GM12878 (cell line): ENCODE data around the gene SIK1. TPM values are rescaled to one million over a fixed set of nuclear protein-coding genes. Genes with fewer than 3 reads are reported as not detected.

Experiments
- ATAC-seq: fragments of 200-7000 bp; cut with Tn5 transposase; 3 replicates; pipeline ENCODE4 v1.9.1; 2020; ENCODE audit warnings: mild to moderate bottlenecking, moderate library complexity
- BruUV-seq: library from RNA; stranded (reverse); fragments of 400-500 nt; replicated peaks from 2 replicates; lab custom pipeline; 2021; lab: Mats Ljungman, UMichigan
- CTCF ChIA-PET: fragments of 300-600 bp; sonication (Branson Sonifier 250); formaldehyde crosslinking; extraction: SDS; loops from one replicate; lab custom pipeline; 2021; ENCODE audit warnings: inconsistent platforms; lab: Yijun Ruan, JAX
- POLR2A ChIA-PET: fragments of 350-600 bp; formaldehyde crosslinking; extraction: SDS; loops from one replicate; lab custom pipeline; 2021; ENCODE audit warnings: inconsistent platforms; lab: Charles Lee
- RAD21 ChIA-PET: fragments of 300-600 bp; sonication (Branson Sonifier 250); formaldehyde crosslinking; loops from one replicate; lab custom pipeline; 2023; ENCODE audit warnings: antibody characterized with exemption; ENCODE audit not compliant: unreplicated experiment; lab: Charles Lee
- SMC1A ChIA-PET: fragments of 300-600 bp; sonication (Branson Sonifier 250); formaldehyde crosslinking; loops from one replicate; lab custom pipeline; 2023; ENCODE audit not compliant: unreplicated experiment, uncharacterized antibody; lab: Charles Lee
- DNase-seq: peaks from one replicate; pipeline ENCODE4 v3.0.0-alpha.2; 2011; ENCODE audit warnings: low read depth, low spot score
- FAIRE-seq: peaks from 3 replicates; lab custom pipeline; 2011; peaks lifted over from hg19 to GRCh38; lab: Jason Lieb, UNC
- H2AFZ ChIP-seq: 2 replicates; pipeline ENCODE4 v1.6.0; 2011; ENCODE audit warnings: low read depth, low read length, control low read depth; ENCODE audit not compliant: control insufficient read depth
- H3K27ac ChIP-seq: 2 replicates; pipeline ENCODE4 v1.5.1; 2011; ENCODE audit warnings: control low read depth; ENCODE audit not compliant: control insufficient read depth, insufficient read depth
- H3K27me3 ChIP-seq, 2 experiments: replicated peaks in 1 of 2; 2 replicates each; pipeline versions ENCODE4 v1.6.0 to v1.6.1; 2011; ENCODE audit warnings: low read length in 1 of 2; ENCODE audit not compliant: control insufficient read depth in 2 of 2, insufficient read depth in 2 of 2
- H3K36me3 ChIP-seq, 2 experiments: 2 replicates each; pipeline ENCODE4 v1.5.1; 2011; ENCODE audit warnings: low read length in 1 of 2; ENCODE audit not compliant: control insufficient read depth in 2 of 2, insufficient read depth in 2 of 2
- H3K4me1 ChIP-seq: 2 replicates; pipeline ENCODE4 v1.6.1; 2011; ENCODE audit warnings: mild to moderate bottlenecking, low read length, moderate library complexity, mixed read lengths; ENCODE audit not compliant: control insufficient read depth, insufficient read depth
- H3K4me2 ChIP-seq: 2 replicates; pipeline ENCODE4 v1.6.0; 2011; ENCODE audit warnings: control low read depth; ENCODE audit not compliant: control insufficient read depth, insufficient read depth
- H3K4me3 ChIP-seq: fragments of 200-600 bp; sonication (generic); 2 replicates; pipeline ENCODE4 v1.5.1; 2016
- H3K79me2 ChIP-seq: 2 replicates; pipeline ENCODE4 v1.6.0; 2011; ENCODE audit warnings: low read length; ENCODE audit not compliant: control insufficient read depth, insufficient read depth
- H3K9ac ChIP-seq: 2 replicates; pipeline ENCODE4 v1.8.0; 2011; ENCODE audit warnings: low read length, control low read depth, mixed read lengths; ENCODE audit not compliant: control insufficient read depth, insufficient read depth
- H3K9me3 ChIP-seq: replicated peaks from 3 replicates; pipeline ENCODE4 v1.5.1; 2011; ENCODE audit warnings: mild to moderate bottlenecking, low read length; ENCODE audit not compliant: control insufficient read depth, insufficient read depth
- H4K20me1 ChIP-seq: 2 replicates; pipeline ENCODE4 v1.6.0; 2011; ENCODE audit not compliant: control insufficient read depth, insufficient read depth
- BHLHE40 ChIP-seq, 2 experiments: fragments of 450-650 bp in 1 of 2; IDR thresholded peaks; 2 replicates each; pipeline ENCODE4 v1.6.1; 2011 to 2017; ENCODE audit warnings: low read depth in 2 of 2, borderline replicate concordance in 1 of 2, improper control_type of control experiment in 1 of 2, low read length in 1 of 2, mild to moderate bottlenecking in 1 of 2
- BRCA1 ChIP-seq: IDR thresholded peaks from 2 replicates; pipeline ENCODE4 v1.6.1; 2011; ENCODE audit warnings: low read depth, low read length, improper control_type of control experiment
- ELK1 ChIP-seq: IDR thresholded peaks from 2 replicates; pipeline ENCODE4 v1.6.1; 2012; ENCODE audit warnings: low read depth, low read length, improper control_type of control experiment
- HDGF ChIP-seq: fragments of 450-650 bp; IDR thresholded peaks from 2 replicates; pipeline ENCODE4 v1.6.1; 2016; ENCODE audit warnings: antibody characterized with exemption
- IRF4 ChIP-seq: IDR thresholded peaks from 2 replicates; pipeline ENCODE4 v1.6.1; 2011; ENCODE audit warnings: low read depth, low read length
- MEF2A ChIP-seq: IDR thresholded peaks from 2 replicates; pipeline ENCODE4 v1.6.1; 2011; ENCODE audit warnings: low read depth, mild to moderate bottlenecking, low read length, moderate library complexity; ENCODE audit not compliant: insufficient read depth
- NFYB ChIP-seq: IDR thresholded peaks from 2 replicates; pipeline ENCODE4 v1.6.1; 2011; ENCODE audit warnings: low read depth, mild to moderate bottlenecking, low read length, improper control_type of control experiment, moderate library complexity; ENCODE audit not compliant: insufficient read depth
- NR2C1 ChIP-seq: fragments of 450-650 bp; IDR thresholded peaks from 2 replicates; pipeline ENCODE4 v1.6.1; 2017; ENCODE audit warnings: antibody characterized with exemption, mild to moderate bottlenecking, moderate library complexity
- POLR2AphosphoS2 ChIP-seq: IDR thresholded peaks from 2 replicates; pipeline ENCODE4 v1.6.1; 2011; ENCODE audit warnings: low read depth, mild to moderate bottlenecking, low read length, improper control_type of control experiment, moderate library complexity
- RCOR1 ChIP-seq: conservative IDR thresholded peaks from 2 replicates; pipeline ENCODE4 v1.6.1; 2012; ENCODE audit warnings: low read depth, low read length, improper control_type of control experiment
- SIX5 ChIP-seq: IDR thresholded peaks from 2 replicates; pipeline ENCODE4 v1.6.1; 2011; ENCODE audit warnings: mild to moderate bottlenecking, low read depth, low read length, moderate library complexity; ENCODE audit not compliant: severe bottlenecking
- SREBF2 ChIP-seq: IDR thresholded peaks from 2 replicates; pipeline ENCODE4 v1.6.1; 2012; ENCODE audit warnings: mild to moderate bottlenecking, low read length
- USF1 ChIP-seq: IDR thresholded peaks from 2 replicates; pipeline ENCODE4 v1.6.1; 2011; ENCODE audit warnings: borderline replicate concordance, low read depth, mild to moderate bottlenecking, moderate library complexity, mixed read lengths, low read length; ENCODE audit not compliant: insufficient read depth; ENCODE audit errors: extremely low read length
- WRNIP1 ChIP-seq: IDR thresholded peaks from 2 replicates; pipeline ENCODE4 v1.6.1; 2011; ENCODE audit warnings: low read depth, low read length, improper control_type of control experiment, borderline replicate concordance
- ZNF207 ChIP-seq: fragments of 450-650 bp; IDR thresholded peaks from 2 replicates; pipeline ENCODE4 v1.6.1; 2014; ENCODE audit warnings: antibody characterized with exemption, mild to moderate bottlenecking, borderline replicate concordance
- ZNF217 ChIP-seq: fragments of 450-650 bp; IDR thresholded peaks from 2 replicates; pipeline ENCODE4 v1.6.1; 2017; ENCODE audit warnings: antibody characterized with exemption, mild to moderate bottlenecking
- ZNF592 ChIP-seq: fragments of 450-650 bp; IDR thresholded peaks from 2 replicates; pipeline ENCODE4 v1.6.1; 2017; ENCODE audit warnings: mild to moderate bottlenecking, moderate library complexity
- WGBS: methylation state at CpG from one replicate; pipeline ENCODE4 v1.1.6; 2016; ENCODE audit warnings: low lambda C conversion rate; ENCODE audit not compliant: insufficient replicate concordance, insufficient coverage; ENCODE audit errors: missing lambda C conversion rate; 5-methylcytosine and 5-hydroxymethylcytosine counted together
- in situ Hi-C: fragments of 300-500 bp; cut with MboI; formaldehyde crosslinking; loops from 9 replicates; pipeline ENCODE4 v1.14.3; 2018; ENCODE audit warnings: mixed read lengths
- intact Hi-C: fragments of 100-400 bp; cut with micrococcal nuclease; formaldehyde crosslinking; loops from one replicate; pipeline ENCODE4 v1.14.2; 2022; ENCODE audit not compliant: unreplicated experiment
- polyA plus RNA-seq, 11 experiments: library from polyadenylated mRNA; depleted of rRNA in 4 of 11; unstranded in 6 of 11; stranded (reverse) in 5 of 11; fragments of >200 nt; fragmentation: Nextera tagmentation in 4 of 11; fragmentation: Illumina TruSeq in 1 of 11; extraction: Ambion mirVana in 4 of 11; extraction: Trizol in 1 of 11; gene quantifications; 1 replicate in 1 of 11; 2 replicates in 10 of 11; pipeline versions ENCODE4 v1.2.1 to v1.2.3, GENCODE V29; 2011 to 2016; ENCODE audit warnings: inconsistent platforms in 2 of 11, missing spikeins in 2 of 11, low read depth in 1 of 11
- total RNA-seq, 4 experiments: library from RNA; depleted of rRNA in 3 of 4; stranded (reverse); fragments of >200 nt in 3 of 4; fragmentation: Illumina TruSeq in 1 of 4; extraction: Trizol in 1 of 4; gene quantifications; 2 replicates each; pipeline versions ENCODE4 v1.2.1 to v1.2.3, GENCODE V29; 2013 to 2021

SIK1 gene
- total and polyA plus RNA-seq, 10 of the 15 experiments (the other 5 are each of a cell fraction or from before 2014, with no cell fraction given): 0.03 to 7.3 (median 2.1) TPM; not detected in 2

GRCh38 chr21:43366656-43367055, 60.3 kb downstream of the SIK1 start (continued):
- TF ChIP-seq ZNF592 (no peak), ZNF217 (no peak), BHLHE40 (IDR thresholded peaks at IDR 0.05; ENCODE audit: borderline replicate concordance in 1 of 2, low read depth in 2 of 2, low read length in 1 of 2) (no peak), NFYB (no peak), POLR2AphosphoS2 (no peak), BRCA1 (no peak)

GRCh38 chr21:43365611-43366426, 61.1 kb downstream of the SIK1 start:
- DNase-seq (no peak), ATAC-seq (no peak), FAIRE-seq (no peak)
- Histone ChIP-seq H3K9ac (no peak overlapping the region), H3K36me3 (no peaks in the 10 kb centered on the region), H2AFZ (no peak overlapping the region), H3K27me3 (no peaks in the 10 kb centered on the region; a peak in 2 of 4 replicates), H3K4me3 (no peak overlapping the region), H3K27ac (no peak overlapping the region), H4K20me1 (no peaks in the 10 kb centered on the region), H3K9me3 (no peaks in the 10 kb centered on the region), H3K4me1 (peaks cover 51% of the 10 kb centered on the region), H3K79me2 (no peaks in the 10 kb centered on the region), H3K4me2 (no peak overlapping the region)
- ChIA-PET CTCF (interaction anchor here (1.3 kb wide), 1 partner anchor 12 kb away, joined by 5 read pairs; no protein-coding TSS in a partner anchor), POLR2A (no interaction called here), SMC1A (no interaction called here), RAD21 (no interaction called here)
- 65% methylated on average over 20 of the region's 20 CpGs for WGBS
- intact Hi-C loops: no loop called here
- in situ Hi-C loops: no loop called here
- no TSS peak for BruUV-seq
- no peak for TF ChIP-seq ZNF207
- TF ChIP-seq NR2C1: no peak
- no peak for TF ChIP-seq WRNIP1
- no peak for TF ChIP-seq USF1
- TF ChIP-seq IRF4: no peak
- no peak for TF ChIP-seq MEF2A
- TF ChIP-seq SREBF2: no peak
- TF ChIP-seq RCOR1: no peak
- TF ChIP-seq HDGF: no peak
- TF ChIP-seq SIX5: no peak
- no peak for TF ChIP-seq ELK1
